Measurements from ENCODE around the gene PARVB.
"Not testable (repeated sequence)": the region's sequence is repeated elsewhere in the genome, so short reads cannot be mapped to it uniquely, and the experiment has no call there.

PARVB gene

DNA sequence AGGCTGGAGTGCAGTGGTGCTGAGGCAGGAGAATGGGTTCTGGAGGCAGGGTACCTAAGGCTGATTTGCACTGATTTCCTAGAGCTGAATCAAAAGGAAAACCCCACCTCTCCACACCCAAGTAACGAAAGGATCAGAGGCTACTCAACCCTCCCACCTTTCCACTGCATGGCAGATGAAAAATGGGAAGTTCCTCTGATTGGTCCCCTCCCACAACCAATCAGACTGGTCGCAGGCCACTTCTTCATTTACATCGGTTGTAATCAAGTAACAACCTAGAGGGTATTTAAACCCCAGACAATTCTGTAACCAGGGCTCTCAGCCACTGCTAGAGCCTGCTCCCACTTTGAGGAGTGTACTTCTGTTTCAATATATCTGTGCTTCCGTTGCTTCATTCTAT is 18.6 kb upstream of the PARVB start:
- DNase-seq (ENCODE audit: low read depth, low spot score) = no peak
- ChIA-PET CTCF (interaction anchor here (0.9 to 9.8 kb wide), 4 partner anchors 10 to 81 kb away, joined by 3 to 95 read pairs (median 6); no protein-coding TSS in a partner anchor), POLR2A (no interaction called here)
- TF ChIP-seq, protein P1, sequence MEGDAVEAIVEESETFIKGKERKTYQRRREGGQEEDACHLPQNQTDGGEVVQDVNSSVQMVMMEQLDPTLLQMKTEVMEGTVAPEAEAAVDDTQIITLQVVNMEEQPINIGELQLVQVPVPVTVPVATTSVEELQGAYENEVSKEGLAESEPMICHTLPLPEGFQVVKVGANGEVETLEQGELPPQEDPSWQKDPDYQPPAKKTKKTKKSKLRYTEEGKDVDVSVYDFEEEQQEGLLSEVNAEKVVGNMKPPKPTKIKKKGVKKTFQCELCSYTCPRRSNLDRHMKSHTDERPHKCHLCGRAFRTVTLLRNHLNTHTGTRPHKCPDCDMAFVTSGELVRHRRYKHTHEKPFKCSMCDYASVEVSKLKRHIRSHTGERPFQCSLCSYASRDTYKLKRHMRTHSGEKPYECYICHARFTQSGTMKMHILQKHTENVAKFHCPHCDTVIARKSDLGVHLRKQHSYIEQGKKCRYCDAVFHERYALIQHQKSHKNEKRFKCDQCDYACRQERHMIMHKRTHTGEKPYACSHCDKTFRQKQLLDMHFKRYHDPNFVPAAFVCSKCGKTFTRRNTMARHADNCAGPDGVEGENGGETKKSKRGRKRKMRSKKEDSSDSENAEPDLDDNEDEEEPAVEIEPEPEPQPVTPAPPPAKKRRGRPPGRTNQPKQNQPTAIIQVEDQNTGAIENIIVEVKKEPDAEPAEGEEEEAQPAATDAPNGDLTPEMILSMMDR (IDR thresholded peaks at IDR 0.05; ENCODE audit: insufficient read depth, low read length, missing control alignments) = no peak
- H3K4me3 ChIP-seq (ENCODE audit: low read depth, low read length) = no peak overlapping the region

DNA sequence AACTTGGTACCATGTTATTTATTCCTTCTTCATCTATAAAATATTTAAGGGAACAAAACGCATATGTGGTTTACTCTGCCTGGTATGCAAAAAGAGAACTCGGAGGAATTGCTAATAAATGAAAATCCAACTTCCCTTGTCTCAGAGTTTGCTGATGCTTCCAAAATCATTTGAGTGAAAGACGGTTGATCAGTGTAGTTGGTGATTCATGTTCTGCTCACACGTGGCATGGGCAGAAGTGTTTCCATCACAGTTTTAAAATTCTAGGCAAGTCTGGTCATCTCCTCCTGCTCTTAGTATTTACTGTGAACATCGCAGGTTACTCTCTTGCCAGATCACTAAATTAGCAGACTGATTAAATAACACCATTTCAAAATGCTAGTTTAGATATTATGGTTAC is 11.9 kb upstream of the PARVB start:
- no peak overlapping the region for H3K4me3 ChIP-seq (ENCODE audit: low read depth, low read length)
- ChIA-PET CTCF (interaction anchor here (1.4 kb wide), 1 partner anchor 17 kb away, joined by 3 read pairs; no protein-coding TSS in a partner anchor), POLR2A (no interaction called here)
- no peak for DNase-seq (ENCODE audit: low read depth, low spot score)
- TF ChIP-seq, protein P1 (IDR thresholded peaks at IDR 0.05; ENCODE audit: insufficient read depth, low read length, missing control alignments) = no peak

- ChIA-PET POLR2A (no interaction called here), CTCF (interaction anchor here (0.7 to 1.4 kb wide), 2 partner anchors 17 to 19 kb away, joined by 3 to 5 read pairs; no protein-coding TSS in a partner anchor)
- TF ChIP-seq, protein P1 (IDR thresholded peaks at IDR 0.05; ENCODE audit: insufficient read depth, low read length, missing control alignments) = no peak
- no peak overlapping the region for H3K4me3 ChIP-seq (ENCODE audit: low read depth, low read length)
- no peak for DNase-seq (ENCODE audit: low read depth, low spot score)
Observed at GRCh38 chr22:44012591-44012990, 11.5 kb upstream of the PARVB start.

DNA sequence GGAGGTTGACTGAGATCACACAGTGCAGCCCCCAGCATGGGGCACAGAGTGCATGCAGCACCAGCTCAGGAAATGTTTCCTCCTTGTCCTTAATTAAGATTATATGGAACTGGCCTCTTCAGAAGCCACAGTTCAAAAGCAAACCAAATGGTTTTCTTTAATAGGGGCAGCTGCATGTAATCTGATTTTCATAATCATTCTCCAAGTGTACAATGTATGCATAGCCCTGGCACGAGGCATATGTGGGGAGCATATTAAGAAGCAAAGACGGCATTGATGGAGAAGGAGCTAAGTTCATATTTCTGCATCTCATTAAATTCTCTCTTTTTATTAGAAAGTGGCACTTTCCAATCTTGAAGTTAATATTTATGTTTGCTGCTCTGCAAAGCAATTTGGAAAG is 9.9 kb upstream of the PARVB start:
- TF ChIP-seq, protein P1 (IDR thresholded peaks at IDR 0.05; ENCODE audit: insufficient read depth, low read length, missing control alignments) = no peak
- ChIA-PET CTCF (interaction anchor here (1.1 to 1.3 kb wide), 4 partner anchors 10 to 611 kb away, joined by 3 to 13 read pairs (median 4); partner anchors contain the start of gene PARVB), POLR2A (no interaction called here)
- no peak overlapping the region for H3K4me3 ChIP-seq (ENCODE audit: low read depth, low read length)
- DNase-seq (ENCODE audit: low read depth, low spot score) = no peak

- POLR2A ChIA-PET; H3K4me3 ChIP-seq (ENCODE audit: low read depth, low read length); CTCF ChIA-PET; DNase-seq (ENCODE audit: low read depth, low spot score): not testable (repeated sequence)
Observed at GRCh38 chr22:44016586-44016985, 7.5 kb upstream of the PARVB start.

DNA sequence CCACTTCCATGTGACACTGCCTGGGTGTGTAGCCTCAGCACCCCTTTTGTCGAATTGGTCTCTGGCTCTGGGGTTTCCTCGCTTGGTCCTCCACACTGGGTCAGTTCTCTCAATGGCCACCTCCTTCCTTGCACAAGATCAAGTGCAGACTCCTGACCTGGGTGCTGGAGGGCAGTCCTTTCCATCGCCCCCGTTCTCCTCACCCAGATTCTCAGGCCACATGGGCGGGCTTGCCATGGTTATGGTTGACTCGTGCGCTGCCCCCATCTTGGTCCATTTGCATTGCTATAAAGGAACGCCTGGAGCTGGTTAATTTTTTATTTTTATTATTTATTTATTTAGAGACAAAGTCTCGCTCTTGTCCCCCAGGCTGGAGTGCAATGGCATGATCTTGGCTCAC is 5.5 kb upstream of the PARVB start:
- TF ChIP-seq, protein P1 (IDR thresholded peaks at IDR 0.05; ENCODE audit: insufficient read depth, low read length, missing control alignments) = no peak
- ChIA-PET CTCF (interaction anchor here (2.8 kb wide), 1 partner anchor 26 kb away, joined by 19 read pairs; no protein-coding TSS in a partner anchor), POLR2A (no interaction called here)
- no peak for DNase-seq (ENCODE audit: low read depth, low spot score)
- H3K4me3 ChIP-seq (ENCODE audit: low read depth, low read length) = no peak overlapping the region

DNA sequence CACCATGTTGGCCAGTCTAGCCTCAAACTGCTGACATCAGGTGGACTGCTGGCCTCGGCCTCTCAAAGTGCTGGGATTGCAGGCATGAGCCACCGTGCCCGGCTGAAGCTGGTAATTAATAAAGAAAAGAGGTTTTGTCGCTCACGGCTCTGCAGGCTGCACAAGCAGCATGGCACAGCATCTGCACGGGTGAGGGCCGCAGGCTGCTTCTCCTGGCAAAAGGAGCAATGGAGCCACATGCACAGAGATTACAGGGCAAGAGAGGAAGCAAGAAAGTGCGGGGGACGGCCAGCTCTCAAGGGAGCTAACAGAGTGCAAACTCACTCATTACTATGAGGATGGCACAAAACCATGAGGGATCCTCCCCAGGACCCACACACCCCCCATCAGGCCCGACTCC is 4.7 kb upstream of the PARVB start:
- no peak for DNase-seq (ENCODE audit: low read depth, low spot score)
- POLR2A ChIA-PET = no interaction called here
- no peak overlapping the region for H3K4me3 ChIP-seq (ENCODE audit: low read depth, low read length)
- TF ChIP-seq, protein P1 (IDR thresholded peaks at IDR 0.05; ENCODE audit: insufficient read depth, low read length, missing control alignments) = no peak
- CTCF ChIA-PET = interaction anchor here (2.8 kb wide), 1 partner anchor 26 kb away, joined by 19 read pairs; no protein-coding TSS in a partner anchor
